ENCODE data around the gene PEX11G.

- TF ChIP-seq CTCF (IDR thresholded peaks at IDR 0.05) (no peak), POLR2AphosphoS5 (IDR thresholded peaks at IDR 0.05) (no peak), POLR2A (IDR thresholded peaks at IDR 0.05) (no peak)
Observed at GRCh38 chr19:7528522-7529245, 39.8 kb upstream of the PEX11G start.

All from transverse colon (tissue), 4 donors.